ENCODE measurements around the gene BLTP2.

The BLTP2 gene

GRCh38 chr17:28644787-28645575 lies at the start of gene BLTP2:
Gene BLTP2 (minus strand): TSS chr17:28645158. CDS start chr17:28645056, 102 bp downstream.
- Mint-ChIP-seq H3K4me3 (peak within 1 kb of the TSS; percentile 95 to 96 (median 96)), H3K27ac (peak within 1 kb of the TSS; percentile 85 to 96 (median 96)), H3K27me3 (ENCODE audit: low read depth) (no peaks in the 10 kb centered on the region), H3K36me3 (ENCODE audit: low read depth) (peaks cover 52% of the 10 kb centered on the region), H3K9me3 (no peaks in the 10 kb centered on the region), H3K4me1 (peaks cover 34% of the 10 kb centered on the region)
- TF ChIP-seq, protein P1, sequence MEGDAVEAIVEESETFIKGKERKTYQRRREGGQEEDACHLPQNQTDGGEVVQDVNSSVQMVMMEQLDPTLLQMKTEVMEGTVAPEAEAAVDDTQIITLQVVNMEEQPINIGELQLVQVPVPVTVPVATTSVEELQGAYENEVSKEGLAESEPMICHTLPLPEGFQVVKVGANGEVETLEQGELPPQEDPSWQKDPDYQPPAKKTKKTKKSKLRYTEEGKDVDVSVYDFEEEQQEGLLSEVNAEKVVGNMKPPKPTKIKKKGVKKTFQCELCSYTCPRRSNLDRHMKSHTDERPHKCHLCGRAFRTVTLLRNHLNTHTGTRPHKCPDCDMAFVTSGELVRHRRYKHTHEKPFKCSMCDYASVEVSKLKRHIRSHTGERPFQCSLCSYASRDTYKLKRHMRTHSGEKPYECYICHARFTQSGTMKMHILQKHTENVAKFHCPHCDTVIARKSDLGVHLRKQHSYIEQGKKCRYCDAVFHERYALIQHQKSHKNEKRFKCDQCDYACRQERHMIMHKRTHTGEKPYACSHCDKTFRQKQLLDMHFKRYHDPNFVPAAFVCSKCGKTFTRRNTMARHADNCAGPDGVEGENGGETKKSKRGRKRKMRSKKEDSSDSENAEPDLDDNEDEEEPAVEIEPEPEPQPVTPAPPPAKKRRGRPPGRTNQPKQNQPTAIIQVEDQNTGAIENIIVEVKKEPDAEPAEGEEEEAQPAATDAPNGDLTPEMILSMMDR (IDR thresholded peaks at IDR 0.05; ENCODE audit: unreplicated experiment in 3 of 3), result no peak

DNA sequence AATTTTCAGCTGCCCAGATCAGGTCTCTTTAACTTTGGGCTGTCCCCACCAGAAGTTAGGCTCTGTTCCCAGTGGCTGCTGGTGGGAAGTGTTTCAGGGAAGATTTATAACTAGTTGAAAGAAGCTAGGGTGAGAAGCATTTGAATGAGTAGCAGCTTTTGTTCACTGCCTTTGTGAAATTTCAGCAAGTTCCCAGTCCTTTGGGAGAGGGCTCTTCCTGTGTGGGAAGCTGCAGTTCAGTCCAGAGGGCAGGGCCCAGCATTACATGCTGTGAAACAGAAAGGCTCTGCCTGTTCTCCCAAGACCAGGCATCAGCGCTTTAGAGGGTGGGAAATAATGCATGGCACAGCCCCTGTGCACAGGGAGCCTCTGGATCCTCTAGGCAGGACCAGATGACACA lies 48.9 kb upstream of the BLTP2 start:
- Mint-ChIP-seq H3K36me3 (ENCODE audit: low read depth) (peaks cover 82% of the 10 kb centered on the region), H3K27me3 (ENCODE audit: low read depth) (no peaks in the 10 kb centered on the region), H3K4me3 (no peak overlapping the region), H3K27ac (no peak overlapping the region), H3K4me1 (no peaks in the 10 kb centered on the region), H3K9me3 (no peaks in the 10 kb centered on the region)
- TF ChIP-seq, protein P1 (IDR thresholded peaks at IDR 0.05; ENCODE audit: unreplicated experiment in 3 of 3), result no peak

DNA sequence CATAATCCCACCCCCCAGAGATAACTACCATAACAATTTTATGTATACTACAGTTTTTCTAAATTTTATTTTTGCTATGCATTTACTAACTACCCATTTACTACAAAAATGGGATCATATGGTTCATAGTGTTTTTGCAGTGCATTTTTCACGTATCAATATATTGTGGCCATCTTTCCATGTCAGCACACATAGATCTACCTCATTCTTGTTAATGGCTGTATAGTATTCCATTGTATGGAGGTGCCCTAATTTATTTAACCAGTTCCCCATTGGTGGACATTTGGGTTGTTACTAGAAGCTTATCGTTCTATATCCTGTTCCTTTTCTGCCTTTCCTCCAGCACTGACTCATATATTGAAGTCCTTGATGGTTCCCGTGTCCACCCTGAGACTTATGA lies 44.1 kb upstream of the BLTP2 start:
- Mint-ChIP-seq H3K4me3 (no peak overlapping the region), H3K27me3 (ENCODE audit: low read depth) (no peaks in the 10 kb centered on the region), H3K36me3 (ENCODE audit: low read depth) (peaks cover 79% of the 10 kb centered on the region), H3K27ac (no peak overlapping the region), H3K9me3 (no peaks in the 10 kb centered on the region), H3K4me1 (no peaks in the 10 kb centered on the region)
- TF ChIP-seq, protein P1 (IDR thresholded peaks at IDR 0.05; ENCODE audit: unreplicated experiment in 3 of 3), result no peak

- H3K27me3 Mint-ChIP-seq (ENCODE audit: low read depth), result no peaks in the 10 kb centered on the region
- no peaks in the 10 kb centered on the region for H3K4me1 Mint-ChIP-seq
- H3K9me3 Mint-ChIP-seq, result no peaks in the 10 kb centered on the region
- peaks cover 77% of the 10 kb centered on the region for H3K36me3 Mint-ChIP-seq (ENCODE audit: low read depth)
- H3K4me3 Mint-ChIP-seq, result no peak overlapping the region
- TF ChIP-seq, protein P1 (IDR thresholded peaks at IDR 0.05; ENCODE audit: unreplicated experiment in 3 of 3), result no peak
- H3K27ac Mint-ChIP-seq, result no peak overlapping the region
Observed at GRCh38 chr17:28688481-28688880, 43.5 kb upstream of the BLTP2 start.

GRCh38 chr17:28686296-28686695 lies 41.3 kb upstream of the BLTP2 start:
- TF ChIP-seq, protein P1 (IDR thresholded peaks at IDR 0.05; ENCODE audit: unreplicated experiment in 3 of 3), result no peak
- H3K4me1 Mint-ChIP-seq, result no peaks in the 10 kb centered on the region
- H3K4me3 Mint-ChIP-seq, result no peak overlapping the region
- no peak overlapping the region for H3K27ac Mint-ChIP-seq
- H3K27me3 Mint-ChIP-seq (ENCODE audit: low read depth), result no peaks in the 10 kb centered on the region
- H3K36me3 Mint-ChIP-seq (ENCODE audit: low read depth), result peaks cover 88% of the 10 kb centered on the region
- no peaks in the 10 kb centered on the region for H3K9me3 Mint-ChIP-seq

DNA sequence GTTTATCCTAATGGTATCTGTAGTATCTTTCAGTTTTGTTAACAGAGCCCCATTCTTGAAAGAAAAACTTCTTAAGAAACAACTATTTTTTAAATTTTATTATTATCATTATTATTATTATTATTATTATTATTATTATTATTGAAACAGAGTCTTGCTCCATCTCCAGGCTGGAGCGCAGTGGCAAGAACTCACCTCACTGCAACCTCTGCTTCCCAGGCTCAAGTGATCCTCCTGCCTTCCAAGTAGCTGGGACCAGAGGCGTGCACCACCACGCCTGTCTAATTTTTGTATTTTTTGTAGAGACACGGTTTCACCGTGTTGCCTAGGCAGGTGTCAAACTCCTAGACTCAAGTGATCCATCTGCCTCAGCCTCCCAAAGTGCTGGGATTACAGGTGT lies 40.4 kb upstream of the BLTP2 start:
- Mint-ChIP-seq H3K4me1 (no peaks in the 10 kb centered on the region), H3K36me3 (ENCODE audit: low read depth) (peaks cover 85% of the 10 kb centered on the region), H3K9me3 (no peaks in the 10 kb centered on the region), H3K4me3 (no peak overlapping the region), H3K27ac (no peak overlapping the region), H3K27me3 (ENCODE audit: low read depth) (no peaks in the 10 kb centered on the region)
- TF ChIP-seq, protein P1 (IDR thresholded peaks at IDR 0.05; ENCODE audit: unreplicated experiment in 3 of 3), result no peak

Data from nephron (organoid).